ENCODE results near the gene OVCA2.

OVCA2 gene

DNA sequence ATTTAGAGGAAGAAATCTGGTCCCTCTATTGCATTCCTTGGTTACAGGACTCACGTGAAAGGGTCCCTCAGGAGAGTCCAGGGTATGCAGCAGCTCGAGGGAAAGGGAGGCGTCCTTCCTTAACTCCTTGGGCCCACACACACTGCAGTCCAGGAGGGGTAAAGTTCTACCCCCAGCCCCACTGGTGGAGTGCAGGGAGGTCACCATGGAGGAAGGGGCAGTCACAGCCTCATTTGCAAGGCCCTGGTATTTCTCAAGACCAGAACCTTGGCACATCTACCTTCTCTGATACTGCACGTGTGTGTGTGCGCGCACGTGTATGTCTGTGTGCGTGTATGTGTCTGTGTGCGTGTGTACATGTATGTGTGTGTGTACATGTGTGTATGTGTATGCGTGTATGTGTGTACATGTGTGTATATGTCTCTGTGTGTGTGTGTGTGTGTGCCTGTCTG lies 24.2 kb downstream of the OVCA2 start:
- DNase-seq (ENCODE audit: low read depth in 2 of 2), result no peak

DNA sequence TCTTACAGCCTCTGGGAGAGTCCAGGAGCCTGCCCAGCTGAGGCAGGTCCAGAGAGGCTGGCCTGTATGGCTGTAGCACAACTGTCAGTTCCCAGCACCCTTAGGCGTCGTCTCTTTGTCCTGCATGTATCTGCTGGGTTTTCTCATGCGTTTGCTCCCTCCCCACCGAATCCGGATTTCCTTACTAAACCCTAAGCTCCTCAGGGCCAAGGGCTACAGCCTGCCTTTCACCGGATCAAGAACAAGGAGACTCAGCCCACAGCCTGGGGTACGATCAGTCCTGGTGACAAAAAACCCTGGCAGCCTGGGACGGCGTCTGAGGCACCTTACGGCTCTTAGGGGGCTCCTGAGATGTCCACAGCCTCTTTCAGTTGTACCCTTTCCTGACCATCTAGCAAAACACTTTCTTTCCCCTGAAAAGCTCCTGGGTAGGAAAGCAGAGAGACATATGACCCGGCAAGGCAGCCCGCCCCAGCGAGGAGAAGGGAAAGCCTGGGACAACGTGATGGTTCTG lies 25.3 kb downstream of the OVCA2 start:
- DNase-seq (ENCODE audit: low read depth in 2 of 2), result no peak

- no peak for DNase-seq (ENCODE audit: low read depth in 2 of 2)
Observed at GRCh38 chr17:2067608-2068024, 25.8 kb downstream of the OVCA2 start.

DNA sequence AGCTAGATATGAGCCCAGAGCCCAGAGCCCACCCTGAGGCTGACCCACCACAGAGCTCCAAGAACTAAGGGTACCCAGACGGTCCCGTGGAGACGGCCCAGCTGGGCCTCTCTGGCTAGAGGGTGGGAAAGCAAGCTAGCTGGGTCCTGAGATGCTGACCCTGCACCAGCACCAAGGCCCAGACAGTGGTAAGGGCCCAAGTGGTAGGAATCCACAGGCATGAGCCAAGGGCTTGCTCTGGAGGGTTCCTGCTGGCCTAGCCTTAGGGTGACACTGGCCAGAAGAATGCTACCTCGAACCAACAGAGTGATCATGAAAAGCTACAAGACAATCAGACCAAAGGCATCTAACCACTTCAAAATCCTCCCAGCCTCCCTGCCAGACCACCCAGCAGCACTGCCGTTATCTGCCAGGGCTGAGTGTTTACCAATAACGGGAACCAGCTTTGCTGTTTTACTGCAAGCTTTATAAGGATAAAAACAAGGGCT lies 26.3 kb downstream of the OVCA2 start:
- no peak for DNase-seq (ENCODE audit: low read depth in 2 of 2)

DNA sequence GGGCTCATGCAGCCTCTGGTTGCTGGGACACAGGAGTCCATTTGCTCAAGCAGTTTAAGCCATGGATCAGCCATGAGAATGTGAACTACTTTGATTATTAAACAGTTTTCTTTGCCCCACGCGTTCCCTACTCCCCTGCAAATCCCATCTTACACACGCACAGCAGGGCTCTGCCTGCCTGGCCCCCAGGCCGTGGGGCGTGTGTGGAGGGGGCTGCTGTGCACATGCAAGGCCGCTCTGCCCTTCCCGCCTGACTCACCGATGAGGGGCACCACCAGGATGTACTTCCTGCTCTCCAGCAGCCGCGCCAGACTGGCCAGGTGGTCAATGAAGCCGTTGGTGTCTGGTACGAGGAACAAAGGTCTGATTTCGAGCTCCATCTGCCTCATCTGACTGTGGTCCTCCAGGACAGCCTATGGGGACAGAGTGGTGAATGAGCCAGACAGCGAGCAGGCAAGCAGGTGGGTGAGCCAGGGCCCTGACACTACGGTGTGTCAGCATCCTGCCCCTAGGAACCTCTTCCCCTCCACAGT lies 26.8 kb downstream of the OVCA2 start:
- DNase-seq (ENCODE audit: low read depth in 2 of 2), result no peak

DNA sequence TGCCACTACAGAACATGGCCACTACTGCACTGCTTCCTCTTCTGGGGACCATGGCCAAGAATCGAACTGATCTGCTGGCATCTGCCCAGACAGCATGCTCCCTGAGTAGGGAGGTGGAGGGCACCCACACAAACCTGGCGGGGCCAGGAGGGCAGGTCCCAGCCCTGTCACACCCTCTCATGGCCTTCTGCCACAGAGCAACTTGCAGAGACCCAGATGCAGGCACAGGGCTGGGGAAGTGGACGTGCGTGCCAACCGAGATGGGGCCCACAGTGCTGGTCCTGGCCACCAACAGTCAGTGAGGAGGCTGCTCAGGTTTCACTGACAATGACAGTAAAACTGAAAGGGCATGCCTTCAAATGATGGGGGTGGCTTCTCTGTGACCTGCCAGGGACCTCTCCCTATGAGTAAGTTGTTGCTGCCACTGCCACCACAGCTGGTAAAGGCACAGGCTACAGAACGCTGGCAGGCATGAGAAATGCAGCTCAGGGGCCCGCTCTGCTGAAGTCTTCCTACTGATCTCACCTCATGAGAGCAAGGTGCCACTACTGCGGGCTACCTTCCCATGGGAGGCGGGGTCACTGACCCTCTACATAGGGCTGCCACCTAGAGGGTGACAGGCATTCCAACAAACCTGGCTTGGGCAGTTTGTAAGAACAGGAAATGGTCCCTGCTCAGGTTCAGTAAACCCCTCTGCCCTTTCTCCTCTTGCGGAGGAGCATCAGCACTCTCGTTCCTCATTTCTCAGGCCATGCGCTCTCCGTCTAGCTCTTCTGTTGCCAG lies 28.6 kb downstream of the OVCA2 start:
- DNase-seq (ENCODE audit: low read depth in 2 of 2), result peak; percentile 33 to 69

DNA sequence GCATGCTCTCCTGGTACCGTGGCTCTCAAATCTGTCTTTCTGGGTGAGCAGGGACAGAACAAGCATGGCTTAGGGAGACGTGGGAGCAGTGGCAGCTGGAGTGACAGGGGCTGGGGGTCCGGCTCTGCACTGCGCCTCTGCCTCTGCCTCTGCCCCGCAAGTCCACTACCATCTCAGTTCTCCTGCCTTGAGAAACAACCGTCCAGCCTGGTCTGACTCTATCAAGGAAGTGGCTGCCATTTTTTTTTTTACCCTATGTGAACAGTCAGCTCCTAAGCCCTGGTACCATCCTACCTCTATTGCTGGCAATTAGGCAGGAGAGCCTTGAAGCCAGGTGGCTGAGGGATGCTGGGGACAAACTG lies 29.2 kb downstream of the OVCA2 start:
- DNase-seq (ENCODE audit: low read depth in 2 of 2), result no peak

- no peak for DNase-seq (ENCODE audit: low read depth in 2 of 2)
Observed at GRCh38 chr17:2071455-2072281, 29.8 kb downstream of the OVCA2 start.

GRCh38 chr17:2074919-2075318 lies 33.1 kb downstream of the OVCA2 start:
- no peak for DNase-seq (ENCODE audit: low read depth in 2 of 2)

DNA sequence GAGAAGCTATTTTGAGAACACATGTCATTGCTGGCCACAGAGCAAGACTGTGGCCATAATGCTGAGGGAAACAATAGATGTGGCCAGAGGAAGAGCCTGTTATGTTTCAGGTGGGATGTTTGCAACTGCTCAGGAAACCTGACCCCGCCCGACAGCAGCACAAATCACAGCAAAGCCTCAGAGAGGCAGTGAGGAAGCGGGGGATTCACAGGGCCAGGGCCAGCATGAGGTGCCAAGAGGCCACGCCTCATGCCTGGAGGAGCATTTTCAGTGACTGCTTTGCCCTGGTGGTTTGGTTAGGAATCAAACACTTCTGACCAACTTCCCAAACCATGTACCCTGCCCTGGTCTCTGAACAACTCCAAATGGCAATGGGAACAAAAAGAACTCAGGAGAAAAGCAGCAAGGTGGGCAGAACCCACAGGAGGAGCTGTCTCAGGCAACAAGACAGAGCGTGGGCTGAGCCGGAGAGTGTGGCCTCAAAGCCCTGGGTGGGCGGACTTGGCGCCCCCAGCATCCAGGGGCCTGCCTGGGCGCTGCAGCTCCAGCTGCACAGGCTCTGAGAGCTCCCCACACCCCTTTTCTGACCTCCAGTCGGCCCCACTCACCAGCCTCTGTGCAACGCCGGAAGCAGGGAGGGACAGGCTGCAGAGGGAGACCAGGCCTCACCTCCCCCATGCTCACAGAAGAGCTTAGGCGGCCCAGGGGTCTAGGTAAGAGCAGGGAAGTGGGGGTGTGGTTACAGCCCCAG lies 33.7 kb downstream of the OVCA2 start:
- DNase-seq (ENCODE audit: low read depth in 2 of 2), result no peak

DNA sequence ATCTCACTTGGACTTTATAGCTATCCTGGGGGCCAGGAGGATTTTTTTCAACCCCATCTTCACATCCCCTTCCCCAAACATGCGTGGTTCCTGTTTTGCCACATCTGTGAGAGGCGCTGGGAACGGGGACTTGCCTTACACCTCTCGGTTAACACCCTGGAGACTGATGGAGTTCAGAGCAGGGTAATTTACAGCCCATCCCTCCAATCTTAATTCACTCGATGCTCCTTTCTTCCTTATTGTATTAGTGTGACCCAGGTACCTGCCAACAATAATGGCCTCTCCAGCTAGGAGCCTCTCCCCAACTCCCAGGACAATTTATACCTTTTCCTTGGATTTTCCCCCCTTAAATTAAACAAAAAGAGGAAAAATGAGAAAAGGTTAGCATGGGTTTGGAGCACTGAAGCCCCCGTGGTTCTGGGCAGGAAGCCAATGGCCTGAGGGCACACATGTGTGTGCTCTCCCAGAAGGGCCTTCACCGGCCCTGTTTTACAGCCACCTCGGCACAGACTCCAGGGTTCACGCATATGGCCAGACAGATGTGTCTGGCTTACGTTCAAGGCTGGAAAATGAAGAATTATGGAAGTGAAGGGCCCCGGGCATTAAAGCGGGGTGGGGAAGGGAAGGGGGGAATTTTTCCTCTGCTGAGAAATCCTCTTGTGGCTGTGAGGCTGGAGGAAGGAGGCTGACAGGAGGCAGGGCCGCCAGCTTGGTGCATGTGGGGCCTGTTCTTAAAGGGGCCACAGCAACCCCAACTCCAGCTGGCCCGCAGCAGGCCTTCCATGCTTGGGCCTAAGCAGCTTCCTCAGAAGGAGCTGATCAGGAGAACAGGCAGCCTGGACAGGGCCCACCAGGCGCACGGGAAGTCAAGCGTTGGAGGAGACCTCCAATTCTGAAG lies 34.5 kb downstream of the OVCA2 start:
- DNase-seq (ENCODE audit: low read depth in 2 of 2), result no peak

GRCh38 chr17:2077040-2077439 lies 35.2 kb downstream of the OVCA2 start:
- no peak for DNase-seq (ENCODE audit: low read depth in 2 of 2)

GRCh38 chr17:2081564-2081963 lies 39.7 kb downstream of the OVCA2 start:
- no peak for DNase-seq (ENCODE audit: low read depth in 2 of 2)

- no peak for DNase-seq (ENCODE audit: low read depth in 2 of 2)
Observed at GRCh38 chr17:2082003-2082781, 40.4 kb downstream of the OVCA2 start.

DNA sequence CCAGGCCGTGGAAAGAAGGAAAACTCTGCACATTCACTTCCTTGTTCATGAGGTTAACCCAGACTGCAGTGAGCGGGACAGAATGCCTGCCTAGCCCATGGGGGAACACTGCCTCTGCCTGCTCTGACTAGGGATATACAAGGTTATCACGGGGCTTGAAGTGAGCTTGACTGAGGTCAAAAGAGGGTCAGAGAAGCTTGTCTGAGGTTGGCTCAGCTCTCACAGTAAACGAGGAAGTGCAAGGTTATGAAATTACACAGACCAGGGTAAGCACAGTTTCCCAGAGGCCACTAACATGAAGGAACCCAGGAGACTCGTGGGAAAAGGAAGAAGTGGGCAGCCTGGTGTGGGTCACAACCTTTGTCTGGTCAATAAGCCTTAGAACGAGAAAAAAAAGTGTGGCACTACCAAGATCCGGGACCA lies 41.8 kb downstream of the OVCA2 start:
- no peak for DNase-seq (ENCODE audit: low read depth in 2 of 2)

GRCh38 chr17:2084036-2084765 lies 42.4 kb downstream of the OVCA2 start:
- no peak for DNase-seq (ENCODE audit: low read depth in 2 of 2)

- DNase-seq (ENCODE audit: low read depth in 2 of 2), result no peak
Observed at GRCh38 chr17:2084766-2085647, 43.2 kb downstream of the OVCA2 start.

DNA sequence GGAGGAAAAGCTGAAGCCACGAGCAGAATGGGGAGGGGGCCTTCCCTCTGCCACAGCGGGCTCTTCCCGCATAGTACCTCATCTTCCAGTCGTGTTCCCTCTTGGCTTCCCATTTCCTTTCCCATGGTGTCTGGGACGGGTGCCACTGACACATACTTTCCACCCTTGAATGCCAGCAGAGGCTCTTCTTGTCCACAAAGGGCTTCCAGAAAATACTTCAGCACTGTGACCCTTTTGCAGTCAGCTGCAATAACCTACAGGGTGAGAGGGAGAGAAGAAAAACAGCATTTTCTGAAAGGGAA lies 43.8 kb downstream of the OVCA2 start:
- DNase-seq (ENCODE audit: low read depth in 2 of 2), result no peak
